Parathyroid adenoma (tissue), 2 donors: ENCODE results near the gene TECTA.

Experiments
- H2AFZ ChIP-seq: fragments of 300-600 bp; sonication (generic); one replicate; pipeline ENCODE4 v1.7.0; 2017; ENCODE audit warnings: antibody characterized with exemption, mild to moderate bottlenecking
- H3K27ac ChIP-seq: fragments of 300-600 bp; sonication (generic); one replicate; pipeline ENCODE4 v1.7.0; 2017
- H3K27me3 ChIP-seq: fragments of 300-600 bp; sonication (generic); one replicate; pipeline ENCODE4 v1.7.0; 2017; ENCODE audit warnings: low read length; ENCODE audit not compliant: control insufficient read depth, insufficient read depth
- H3K36me3 ChIP-seq: fragments of 300-600 bp; sonication (generic); one replicate; pipeline ENCODE4 v1.7.0; 2017; ENCODE audit warnings: low read length; ENCODE audit not compliant: control insufficient read depth, insufficient read depth
- H3K4me1 ChIP-seq: fragments of 300-600 bp; sonication (generic); one replicate; pipeline ENCODE4 v1.7.0; 2017; ENCODE audit warnings: control low read depth
- H3K4me2 ChIP-seq: fragments of 300-600 bp; sonication (generic); one replicate; pipeline ENCODE4 v1.7.0; 2017; ENCODE audit warnings: low read length
- H3K4me3 ChIP-seq: fragments of 300-600 bp; sonication (generic); one replicate; pipeline ENCODE4 v1.7.0; 2017; ENCODE audit warnings: low read depth, low read length
- H3K79me2 ChIP-seq: fragments of 300-600 bp; sonication (generic); one replicate; pipeline ENCODE4 v1.7.0; 2017; ENCODE audit warnings: control low read depth
- H3K9ac ChIP-seq: fragments of 300-600 bp; sonication (generic); one replicate; pipeline ENCODE4 v1.7.0; 2017; ENCODE audit warnings: mild to moderate bottlenecking
- H3K9me3 ChIP-seq: fragments of 300-600 bp; sonication (generic); one replicate; pipeline ENCODE4 v1.7.0; 2017; ENCODE audit warnings: low read length; ENCODE audit not compliant: control insufficient read depth
- TF ChIP-seq, protein P1 (sequence below): fragments of 300-600 bp; sonication (generic); IDR thresholded peaks from one replicate; pipeline ENCODE4 v1.7.0; 2017; ENCODE audit warnings: antibody characterized with exemption, mild to moderate bottlenecking
- donor health status: primary hyperparathyroidism.

TECTA gene

DNA sequence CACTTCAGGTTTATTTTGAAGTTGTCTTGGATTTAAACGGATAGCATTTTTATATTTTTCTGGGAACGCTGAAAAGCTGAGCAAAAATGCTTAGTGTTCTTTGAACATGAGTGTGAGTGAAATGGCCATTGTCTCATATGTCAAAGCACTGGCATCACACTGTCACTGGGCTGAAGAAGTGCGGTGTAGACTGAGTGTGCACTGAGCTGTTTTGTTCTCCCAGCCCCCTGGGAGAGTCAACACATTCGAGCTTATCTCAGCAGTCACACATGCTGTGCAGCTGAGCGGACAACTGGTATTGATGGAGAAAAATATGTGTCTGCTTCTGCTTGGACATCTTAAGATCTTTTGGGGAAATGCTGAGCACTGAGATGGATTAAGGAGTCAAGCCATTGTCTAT, 90.8 kb downstream of the TECTA start:
- Histone ChIP-seq H3K79me2 (no peaks in the 10 kb centered on the region), H3K36me3 (no peaks in the 10 kb centered on the region), H2AFZ (no peak overlapping the region), H3K4me2 (no peak overlapping the region), H3K9ac (no peak overlapping the region), H3K4me3 (no peak overlapping the region), H3K27me3 (no peaks in the 10 kb centered on the region), H3K4me1 (no peaks in the 10 kb centered on the region), H3K27ac (no peak overlapping the region), H3K9me3 (no peaks in the 10 kb centered on the region)
- TF ChIP-seq, protein P1, sequence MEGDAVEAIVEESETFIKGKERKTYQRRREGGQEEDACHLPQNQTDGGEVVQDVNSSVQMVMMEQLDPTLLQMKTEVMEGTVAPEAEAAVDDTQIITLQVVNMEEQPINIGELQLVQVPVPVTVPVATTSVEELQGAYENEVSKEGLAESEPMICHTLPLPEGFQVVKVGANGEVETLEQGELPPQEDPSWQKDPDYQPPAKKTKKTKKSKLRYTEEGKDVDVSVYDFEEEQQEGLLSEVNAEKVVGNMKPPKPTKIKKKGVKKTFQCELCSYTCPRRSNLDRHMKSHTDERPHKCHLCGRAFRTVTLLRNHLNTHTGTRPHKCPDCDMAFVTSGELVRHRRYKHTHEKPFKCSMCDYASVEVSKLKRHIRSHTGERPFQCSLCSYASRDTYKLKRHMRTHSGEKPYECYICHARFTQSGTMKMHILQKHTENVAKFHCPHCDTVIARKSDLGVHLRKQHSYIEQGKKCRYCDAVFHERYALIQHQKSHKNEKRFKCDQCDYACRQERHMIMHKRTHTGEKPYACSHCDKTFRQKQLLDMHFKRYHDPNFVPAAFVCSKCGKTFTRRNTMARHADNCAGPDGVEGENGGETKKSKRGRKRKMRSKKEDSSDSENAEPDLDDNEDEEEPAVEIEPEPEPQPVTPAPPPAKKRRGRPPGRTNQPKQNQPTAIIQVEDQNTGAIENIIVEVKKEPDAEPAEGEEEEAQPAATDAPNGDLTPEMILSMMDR, result no peak

DNA sequence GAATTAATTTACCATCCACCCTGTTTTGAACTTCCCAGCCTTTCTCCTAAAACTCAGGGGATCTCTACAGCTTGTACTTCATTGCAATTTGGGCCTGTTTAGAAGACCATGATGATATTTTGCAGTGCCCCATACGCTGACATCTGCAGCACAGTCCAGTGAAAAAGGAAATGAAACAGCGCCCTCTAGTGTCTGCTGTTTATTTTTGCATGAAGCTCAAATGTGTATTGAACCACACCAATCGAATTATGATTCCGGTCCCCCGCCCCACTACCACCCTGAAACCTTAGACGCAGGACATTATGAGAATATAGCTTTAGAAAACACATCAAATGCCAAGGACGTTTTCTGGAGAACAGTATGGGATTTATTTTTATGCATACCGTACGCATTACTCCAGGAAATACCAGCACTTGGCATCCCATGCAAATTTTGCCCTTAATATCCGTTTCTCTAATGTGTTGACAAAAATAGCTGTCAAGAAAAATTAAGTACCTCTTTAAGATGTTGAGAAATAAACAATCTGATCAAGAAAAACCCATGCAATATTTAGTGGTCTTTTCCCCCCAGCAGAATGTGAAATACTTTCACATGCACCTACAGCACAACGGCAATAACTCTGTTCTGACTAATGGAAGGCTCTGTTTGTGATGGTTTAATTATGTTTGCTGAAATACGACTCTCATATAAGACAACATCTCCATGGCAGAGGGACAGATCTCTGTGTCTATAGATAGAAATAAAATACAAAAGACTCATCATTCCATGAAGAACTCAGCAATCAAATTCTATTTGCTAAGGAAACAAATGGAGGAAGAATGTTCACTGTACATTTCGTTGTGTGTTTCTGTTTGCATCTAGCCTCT, 93.9 kb downstream of the TECTA start:
- TF ChIP-seq, protein P1, result peak; percentile 65
- no peak overlapping the region for H3K9ac ChIP-seq
- H3K4me2 ChIP-seq, result no peak overlapping the region

DNA sequence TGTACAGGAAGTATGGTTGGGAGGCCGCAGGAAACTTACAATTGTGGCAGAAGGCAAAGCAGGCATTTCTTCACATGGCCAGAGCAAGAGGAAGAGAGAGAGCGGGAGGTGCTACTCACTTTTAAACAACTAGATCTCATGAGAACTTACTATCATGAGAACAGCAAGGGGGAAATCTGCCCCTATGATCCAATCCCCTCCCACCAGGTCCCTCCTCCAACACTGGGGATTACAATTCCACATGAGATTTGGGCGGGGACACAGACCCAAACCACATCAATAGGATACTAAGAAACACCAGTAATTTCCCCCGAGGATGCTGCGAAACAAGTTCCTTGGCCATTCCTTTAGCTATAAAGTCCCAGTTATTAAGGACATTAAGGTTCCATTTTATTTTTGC, 97.4 kb downstream of the TECTA start:
- Histone ChIP-seq H3K27me3 (no peaks in the 10 kb centered on the region), H3K4me2 (no peak overlapping the region), H3K4me1 (no peaks in the 10 kb centered on the region), H3K9me3 (no peaks in the 10 kb centered on the region), H3K79me2 (no peaks in the 10 kb centered on the region), H2AFZ (no peak overlapping the region), H3K4me3 (no peak overlapping the region), H3K36me3 (no peaks in the 10 kb centered on the region), H3K27ac (no peak overlapping the region), H3K9ac (no peak overlapping the region)
- TF ChIP-seq, protein P1, result no peak

More for the DNA sequence above, 93.9 kb downstream of the TECTA start:
- no peaks in the 10 kb centered on the region for H3K27me3 ChIP-seq
- no peak overlapping the region for H2AFZ ChIP-seq
- no peak overlapping the region for H3K4me3 ChIP-seq
- H3K4me1 ChIP-seq, result no peaks in the 10 kb centered on the region
- H3K79me2 ChIP-seq, result no peaks in the 10 kb centered on the region
- no peaks in the 10 kb centered on the region for H3K9me3 ChIP-seq
- H3K27ac ChIP-seq, result no peak overlapping the region
- H3K36me3 ChIP-seq, result no peaks in the 10 kb centered on the region

DNA sequence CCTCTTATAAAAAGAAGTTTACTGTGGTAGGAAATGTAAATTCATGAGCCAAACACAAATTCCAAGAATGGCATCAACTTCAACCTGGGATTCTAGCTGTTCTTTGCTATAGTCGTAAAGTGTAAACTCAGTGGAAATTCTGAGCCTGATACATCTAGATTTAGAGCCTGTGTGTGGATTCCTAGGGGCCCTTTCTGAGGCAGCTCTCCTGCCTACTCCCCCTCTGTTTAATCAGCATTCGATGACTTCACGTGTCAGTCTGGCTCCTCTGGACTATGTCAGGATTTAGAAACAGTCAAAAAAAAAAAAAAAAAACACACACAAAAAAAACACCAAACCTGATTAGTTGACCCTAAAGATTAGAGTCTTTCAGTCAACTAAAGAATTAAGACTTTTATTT, 98.5 kb downstream of the TECTA start:
- H3K27ac ChIP-seq, result no peak overlapping the region
- H3K79me2 ChIP-seq, result no peaks in the 10 kb centered on the region
- TF ChIP-seq, protein P1, result no peak
- no peak overlapping the region for H3K4me2 ChIP-seq
- no peak overlapping the region for H2AFZ ChIP-seq
- no peaks in the 10 kb centered on the region for H3K27me3 ChIP-seq
- no peak overlapping the region for H3K9ac ChIP-seq
- H3K4me3 ChIP-seq, result no peak overlapping the region
- no peaks in the 10 kb centered on the region for H3K4me1 ChIP-seq
- H3K9me3 ChIP-seq, result no peaks in the 10 kb centered on the region
- no peaks in the 10 kb centered on the region for H3K36me3 ChIP-seq

DNA sequence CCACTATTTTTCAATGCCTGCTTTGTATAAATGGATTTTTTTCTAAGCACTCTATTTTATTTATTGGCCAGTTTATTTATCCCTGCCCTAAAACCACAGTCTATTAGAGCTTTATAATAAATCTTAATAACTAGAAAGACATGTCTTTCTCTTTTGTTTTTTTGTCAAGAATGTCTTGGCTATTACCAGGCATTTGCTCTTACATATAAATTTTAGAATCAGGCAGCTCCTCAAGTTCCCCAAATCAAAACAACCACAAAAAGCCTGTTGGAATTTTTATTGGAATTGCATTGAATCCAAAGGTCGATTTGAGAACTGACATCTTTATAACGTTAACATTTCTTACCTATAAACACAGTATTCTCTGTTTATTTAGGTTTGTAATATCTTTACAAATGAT, 105.8 kb downstream of the TECTA start:
- H2AFZ ChIP-seq, result no peak overlapping the region
- no peak overlapping the region for H3K4me3 ChIP-seq
- TF ChIP-seq, protein P1, result no peak
- no peak overlapping the region for H3K9ac ChIP-seq
- H3K4me2 ChIP-seq, result no peak overlapping the region
- no peak overlapping the region for H3K27ac ChIP-seq
- no peaks in the 10 kb centered on the region for H3K79me2 ChIP-seq
- no peaks in the 10 kb centered on the region for H3K36me3 ChIP-seq
- no peaks in the 10 kb centered on the region for H3K4me1 ChIP-seq
- no peaks in the 10 kb centered on the region for H3K9me3 ChIP-seq
- no peaks in the 10 kb centered on the region for H3K27me3 ChIP-seq
